Peyer's patch (tissue), 4 donors: ENCODE measurements around the gene LINC00237. TPM values are rescaled to one million over a fixed set of nuclear protein-coding genes. Genes with fewer than 3 reads are reported as not detected.

Experiments
- DNase-seq, 3 donors: peaks; one replicate each; pipeline ENCODE4 v3.0.0-alpha.2; 2017 to 2019
- H3K27ac ChIP-seq, 4 donors: fragments of 200-600 bp; sonication (generic); one replicate each; pipeline ENCODE4 v1.5.1; 2016 to 2019
- H3K27me3 ChIP-seq, 2 donors: fragments of 200-600 bp; sonication (generic); one replicate each; pipeline ENCODE4 v1.5.1; 2019
- H3K36me3 ChIP-seq, 3 donors: fragments of 200-600 bp; sonication (generic); one replicate each; pipeline ENCODE4 v1.5.1; 2016 to 2019
- H3K4me1 ChIP-seq, 4 donors: fragments of 200-600 bp; sonication (generic); one replicate each; pipeline ENCODE4 v1.5.1; 2016 to 2019
- H3K4me3 ChIP-seq, 4 donors: fragments of 200-600 bp; sonication (generic); 1 replicate in 3 of 4; 2 replicates in 1 of 4; pipeline ENCODE4 v1.5.1; 2016 to 2019; ENCODE audit warnings: mild to moderate bottlenecking in 1 of 4
- H3K9me3 ChIP-seq, 4 donors: fragments of 200-600 bp; sonication (generic); one replicate each; pipeline ENCODE4 v1.5.1; 2016 to 2019; ENCODE audit warnings: mild to moderate bottlenecking in 1 of 4
- CTCF ChIP-seq, 6 experiments: fragments of 450-650 bp in 4 of 6; fragments of 200-600 bp in 2 of 6; sonication (generic) in 1 of 6; IDR thresholded peaks; one replicate each; pipeline ENCODE4 v1.5.1; 2017 to 2019; ENCODE audit warnings: antibody characterized with exemption in 6 of 6, mild to moderate bottlenecking in 3 of 6, moderate library complexity in 1 of 6
- POLR2A ChIP-seq, 2 donors: fragments of 450-650 bp; IDR thresholded peaks; one replicate each; pipeline ENCODE4 v1.5.1; 2017; ENCODE audit warnings: antibody characterized with exemption in 2 of 2, mild to moderate bottlenecking in 2 of 2, moderate library complexity in 2 of 2
- total RNA-seq, 4 donors: library from RNA; depleted of rRNA; stranded (reverse); fragments of >200 nt; gene quantifications; one replicate each; pipeline ENCODE4 v1.1.0, GENCODE V29; 2016

Gene LINC00237
- total RNA-seq, 4 donors from 2014 or later: not detected

- no peak overlapping the region for H3K27ac ChIP-seq
- H3K27me3 ChIP-seq: no peaks in the 10 kb centered on the region
- no peak overlapping the region for H3K4me3 ChIP-seq
- no peak for DNase-seq
- H3K4me1 ChIP-seq: no peaks in the 10 kb centered on the region
- H3K9me3 ChIP-seq: no peaks in the 10 kb centered on the region
- no peaks in the 10 kb centered on the region for H3K36me3 ChIP-seq
- TF ChIP-seq POLR2A (IDR thresholded peaks at IDR 0.05) (no peak), CTCF (IDR thresholded peaks at IDR 0.05) (no peak)
Measured at GRCh38 chr20:21087862-21088540, 18.2 kb downstream of the LINC00237 start.

GRCh38 chr20:21083825-21084325 is 22.3 kb downstream of the LINC00237 start:
- Histone ChIP-seq H3K4me3 (no peak overlapping the region), H3K27ac (no peak overlapping the region), H3K4me1 (no peaks in the 10 kb centered on the region), H3K36me3 (no peaks in the 10 kb centered on the region), H3K27me3 (no peaks in the 10 kb centered on the region), H3K9me3 (no peaks in the 10 kb centered on the region)
- no peak for DNase-seq
- TF ChIP-seq POLR2A (IDR thresholded peaks at IDR 0.05): no peak
- TF ChIP-seq CTCF (IDR thresholded peaks at IDR 0.05): no peak

GRCh38 chr20:21082584-21082983 is 23.6 kb downstream of the LINC00237 start:
- no peak for DNase-seq
- no peak overlapping the region for H3K27ac ChIP-seq
- H3K36me3 ChIP-seq: no peaks in the 10 kb centered on the region
- H3K4me1 ChIP-seq: no peaks in the 10 kb centered on the region
- no peaks in the 10 kb centered on the region for H3K27me3 ChIP-seq
- no peaks in the 10 kb centered on the region for H3K9me3 ChIP-seq
- no peak for TF ChIP-seq POLR2A (IDR thresholded peaks at IDR 0.05)
- no peak for TF ChIP-seq CTCF (IDR thresholded peaks at IDR 0.05)
- H3K4me3 ChIP-seq: no peak overlapping the region

- no peaks in the 10 kb centered on the region for H3K27me3 ChIP-seq
- no peak overlapping the region for H3K27ac ChIP-seq
- H3K4me3 ChIP-seq: no peak overlapping the region
- no peaks in the 10 kb centered on the region for H3K9me3 ChIP-seq
- H3K4me1 ChIP-seq: no peaks in the 10 kb centered on the region
- H3K36me3 ChIP-seq: no peaks in the 10 kb centered on the region
- DNase-seq: no peak
- TF ChIP-seq CTCF (IDR thresholded peaks at IDR 0.05) (no peak), POLR2A (IDR thresholded peaks at IDR 0.05) (no peak)
Measured at GRCh38 chr20:21077809-21078345, 28.3 kb downstream of the LINC00237 start.

- Histone ChIP-seq H3K36me3 (no peaks in the 10 kb centered on the region), H3K4me1 (no peaks in the 10 kb centered on the region)
- no peak for TF ChIP-seq CTCF (IDR thresholded peaks at IDR 0.05)
- no peak for TF ChIP-seq POLR2A (IDR thresholded peaks at IDR 0.05)
Measured at GRCh38 chr20:21076073-21076472, 30.1 kb downstream of the LINC00237 start.

More at GRCh38 chr20:21076073-21076472, 30.1 kb downstream of the LINC00237 start:
- no peaks in the 10 kb centered on the region for H3K27me3 ChIP-seq
- no peak overlapping the region for H3K4me3 ChIP-seq
- no peak overlapping the region for H3K27ac ChIP-seq
- no peak for DNase-seq
- H3K9me3 ChIP-seq: no peaks in the 10 kb centered on the region
